ENCODE results near the gene NR5A1. TPM values are rescaled to one million over a fixed set of nuclear protein-coding genes. Genes with fewer than 3 reads are reported as not detected.

NR5A1 gene
- total and polyA plus RNA-seq, 10 of the 15 experiments (the other 5 are each of a cell fraction or from before 2014, with no cell fraction given), result 0.06 to 0.24 (median 0.08) TPM; not detected in 5

GRCh38 chr9:124526174-124526573, 19.0 kb upstream of the NR5A1 start:
- POLR2A ChIA-PET, result interaction anchor here (0.5 kb wide), 1 partner anchor 728 kb away, joined by 3 read pairs; no protein-coding TSS in a partner anchor
- DNase-seq (ENCODE audit: low read depth, low spot score) (no peak), ATAC-seq (no peak), FAIRE-seq (no peak)
- peaks cover 2 to 3% of the 10 kb centered on the region in 2 experiments; a peak in 3 of 4 replicates for H3K36me3 ChIP-seq (ENCODE audit: control insufficient read depth in 2 of 2, insufficient read depth in 2 of 2, low read length in 1 of 2)
- H4K20me1 ChIP-seq (ENCODE audit: control insufficient read depth, insufficient read depth), result no peaks in the 10 kb centered on the region
- no peak overlapping the region for H3K27ac ChIP-seq (ENCODE audit: control insufficient read depth, insufficient read depth)
- no peaks in the 10 kb centered on the region for H3K27me3 ChIP-seq (replicated peaks in 1 of 2; ENCODE audit: control insufficient read depth in 2 of 2, insufficient read depth in 2 of 2, low read length in 1 of 2)
- SMC1A ChIA-PET (ENCODE audit: uncharacterized antibody, unreplicated experiment), result interaction anchor here (0.8 kb wide), 1 partner anchor 18 kb away, joined by 3 read pairs; no protein-coding TSS in a partner anchor
- RAD21 ChIA-PET (ENCODE audit: unreplicated experiment), result no interaction called here
- H3K9me3 ChIP-seq (replicated peaks; ENCODE audit: control insufficient read depth, insufficient read depth, low read length), result no peaks in the 10 kb centered on the region
- H3K79me2 ChIP-seq (ENCODE audit: control insufficient read depth, insufficient read depth, low read length), result no peaks in the 10 kb centered on the region
- H3K9ac ChIP-seq (ENCODE audit: control insufficient read depth, insufficient read depth, low read length), result no peak overlapping the region
- 82% methylated on average over 2 of the region's 2 CpGs for WGBS (ENCODE audit: insufficient coverage, insufficient replicate concordance, low lambda C conversion rate, missing lambda C conversion rate)
- H2AFZ ChIP-seq (ENCODE audit: control insufficient read depth, low read depth, low read length), result no peak overlapping the region
- H3K4me1 ChIP-seq (ENCODE audit: control insufficient read depth, insufficient read depth, low read length), result no peaks in the 10 kb centered on the region
- intact Hi-C loops (cut with micrococcal nuclease; ENCODE audit: unreplicated experiment), result no loop called here
- no peak overlapping the region for H3K4me2 ChIP-seq (ENCODE audit: control insufficient read depth, insufficient read depth)
- no peak for TF ChIP-seq NBN (IDR thresholded peaks at IDR 0.05)
- no peak for TF ChIP-seq WRNIP1 (IDR thresholded peaks at IDR 0.05; ENCODE audit: borderline replicate concordance, low read depth, low read length)
- no peak for TF ChIP-seq USF1 (IDR thresholded peaks at IDR 0.05; ENCODE audit: borderline replicate concordance, extremely low read length, insufficient read depth, low read depth, low read length)
- no peak for TF ChIP-seq MEF2B (IDR thresholded peaks at IDR 0.05; ENCODE audit: partially characterized antibody, poor library complexity, severe bottlenecking)
- TF ChIP-seq RAD21 (IDR thresholded peaks at IDR 0.05; ENCODE audit: insufficient read depth, low read depth, low read length), result no peak
- no peak for TF ChIP-seq ELK1 (IDR thresholded peaks at IDR 0.05; ENCODE audit: low read depth, low read length)
- no peak for TF ChIP-seq IKZF1 (conservative IDR thresholded peaks at IDR 0.05)
- no peak for TF ChIP-seq CBX3 (IDR thresholded peaks at IDR 0.05; ENCODE audit: borderline replicate concordance, low read depth)
- TF ChIP-seq SRF (IDR thresholded peaks at IDR 0.05; ENCODE audit: low read depth in 2 of 2, low read length in 2 of 2), result no peak
- no TSS peak for BruUV-seq (replicated peaks)
- no peak overlapping the region for H3K4me3 ChIP-seq
- in situ Hi-C loops (cut with MboI), result no loop called here
- CTCF ChIA-PET, result interaction anchor here (0.6 to 5.2 kb wide), 2 partner anchors 10 to 1052 kb away, joined by 3 to 40 read pairs; no protein-coding TSS in a partner anchor
